Omental fat pad (tissue), 4 donors: ENCODE measurements around the gene IGSF21. TPM values are rescaled to one million over a fixed set of nuclear protein-coding genes. Genes with fewer than 3 reads are reported as not detected.

Source experiments
- ATAC-seq: fragments of 150-250 bp; one replicate; pipeline ENCODE4 v1.9.1; 2016; ENCODE audit warnings: mild to moderate bottlenecking, moderate library complexity; ENCODE audit not compliant: low FRiP score
- DNase-seq: peaks from one replicate; pipeline ENCODE4 v3.0.0-alpha.2; 2019; ENCODE audit warnings: low spot score
- total RNA-seq, 4 donors: library from RNA; depleted of rRNA; stranded (reverse); fragments of >200 nt; gene quantifications; one replicate each; pipeline ENCODE4 v1.1.0, GENCODE V29; 2016
- TF ChIP-seq, protein P1 (sequence below), 3 donors: fragments of 450-650 bp; IDR thresholded peaks; one replicate each; pipeline ENCODE4 v1.5.1; 2016 to 2017; ENCODE audit warnings: antibody characterized with exemption in 3 of 3, mild to moderate bottlenecking in 3 of 3, moderate library complexity in 2 of 3

Gene IGSF21
- total RNA-seq, 4 donors from 2014 or later: 0.56 to 7.8 (median 7.4) TPM; not detected in 1

DNA sequence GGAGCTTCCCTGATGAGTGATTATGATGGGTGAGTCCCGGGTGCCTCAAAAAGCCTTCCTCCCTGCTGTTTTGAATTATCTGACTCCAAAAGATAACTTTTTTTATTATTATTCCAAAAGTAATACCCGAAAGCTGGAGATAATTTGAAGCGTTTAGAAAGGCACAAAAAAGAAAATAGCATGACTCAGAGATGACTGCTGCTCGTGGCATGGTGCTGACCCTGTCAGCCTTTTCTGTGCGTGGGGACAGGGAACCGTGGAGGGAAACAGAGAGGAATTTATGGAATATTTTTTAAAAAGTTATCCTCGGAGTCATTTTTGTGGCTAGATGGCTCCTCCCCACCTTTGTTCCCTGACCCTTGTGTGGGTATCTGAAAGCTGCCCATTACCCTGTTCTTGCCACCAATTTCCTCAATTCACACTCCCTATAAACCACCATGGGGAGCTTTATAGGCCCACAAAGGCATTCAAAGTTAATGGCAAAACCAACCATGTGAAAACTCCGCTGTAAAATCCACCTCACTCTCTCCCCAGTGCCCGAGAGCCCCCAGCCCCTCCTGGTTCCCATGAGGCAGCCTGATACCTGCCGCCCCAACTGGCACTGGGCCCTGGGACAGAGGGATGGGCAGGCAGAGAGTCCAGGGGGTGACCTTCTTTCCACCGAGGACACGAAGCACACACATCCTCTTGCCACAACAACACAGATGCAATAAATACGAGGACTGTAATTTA, 37.5 kb downstream of the IGSF21 start:
- ATAC-seq (no peak), DNase-seq (no peak)
- TF ChIP-seq, protein P1, sequence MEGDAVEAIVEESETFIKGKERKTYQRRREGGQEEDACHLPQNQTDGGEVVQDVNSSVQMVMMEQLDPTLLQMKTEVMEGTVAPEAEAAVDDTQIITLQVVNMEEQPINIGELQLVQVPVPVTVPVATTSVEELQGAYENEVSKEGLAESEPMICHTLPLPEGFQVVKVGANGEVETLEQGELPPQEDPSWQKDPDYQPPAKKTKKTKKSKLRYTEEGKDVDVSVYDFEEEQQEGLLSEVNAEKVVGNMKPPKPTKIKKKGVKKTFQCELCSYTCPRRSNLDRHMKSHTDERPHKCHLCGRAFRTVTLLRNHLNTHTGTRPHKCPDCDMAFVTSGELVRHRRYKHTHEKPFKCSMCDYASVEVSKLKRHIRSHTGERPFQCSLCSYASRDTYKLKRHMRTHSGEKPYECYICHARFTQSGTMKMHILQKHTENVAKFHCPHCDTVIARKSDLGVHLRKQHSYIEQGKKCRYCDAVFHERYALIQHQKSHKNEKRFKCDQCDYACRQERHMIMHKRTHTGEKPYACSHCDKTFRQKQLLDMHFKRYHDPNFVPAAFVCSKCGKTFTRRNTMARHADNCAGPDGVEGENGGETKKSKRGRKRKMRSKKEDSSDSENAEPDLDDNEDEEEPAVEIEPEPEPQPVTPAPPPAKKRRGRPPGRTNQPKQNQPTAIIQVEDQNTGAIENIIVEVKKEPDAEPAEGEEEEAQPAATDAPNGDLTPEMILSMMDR (IDR thresholded peaks at IDR 0.05): no peak

DNA sequence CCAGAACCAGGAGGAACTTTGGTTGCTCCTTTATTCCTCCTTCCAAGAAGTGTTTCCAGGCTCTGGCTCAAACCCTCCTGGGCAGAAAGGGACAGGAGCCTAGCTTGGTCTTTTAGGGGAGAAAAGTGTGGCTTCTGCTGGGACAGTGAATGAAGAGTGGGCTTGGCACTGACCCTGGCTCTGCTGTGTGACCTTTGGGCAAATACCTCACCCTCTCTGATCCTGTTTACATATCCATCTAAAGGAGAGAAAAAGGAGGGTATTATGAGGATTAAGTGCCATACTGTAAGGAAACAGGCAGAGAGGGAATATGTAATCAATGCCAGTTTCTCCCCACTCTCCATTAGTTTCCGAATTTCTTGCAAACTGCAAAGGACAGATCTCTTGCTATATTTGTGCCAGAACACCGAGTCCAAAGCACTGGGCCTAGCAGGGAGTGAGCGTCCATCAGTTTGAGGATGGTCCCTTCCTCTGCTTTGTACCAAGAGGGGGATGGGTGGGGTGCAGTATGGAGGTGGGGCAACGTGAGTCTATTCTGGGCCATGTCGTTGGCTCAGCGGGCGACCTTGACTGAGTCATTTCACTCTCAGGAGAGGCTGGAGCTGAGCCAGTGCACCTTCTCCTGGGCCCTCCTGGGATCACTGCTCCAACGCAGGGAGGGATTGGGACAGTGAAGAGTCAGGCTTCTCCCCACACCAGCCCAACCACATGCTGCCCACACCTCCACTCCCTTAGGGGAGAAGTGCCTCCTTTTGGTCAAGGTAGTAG, 38.4 kb downstream of the IGSF21 start:
- DNase-seq (no peak), ATAC-seq (no peak)
- TF ChIP-seq, protein P1 (IDR thresholded peaks at IDR 0.05): no peak

DNA sequence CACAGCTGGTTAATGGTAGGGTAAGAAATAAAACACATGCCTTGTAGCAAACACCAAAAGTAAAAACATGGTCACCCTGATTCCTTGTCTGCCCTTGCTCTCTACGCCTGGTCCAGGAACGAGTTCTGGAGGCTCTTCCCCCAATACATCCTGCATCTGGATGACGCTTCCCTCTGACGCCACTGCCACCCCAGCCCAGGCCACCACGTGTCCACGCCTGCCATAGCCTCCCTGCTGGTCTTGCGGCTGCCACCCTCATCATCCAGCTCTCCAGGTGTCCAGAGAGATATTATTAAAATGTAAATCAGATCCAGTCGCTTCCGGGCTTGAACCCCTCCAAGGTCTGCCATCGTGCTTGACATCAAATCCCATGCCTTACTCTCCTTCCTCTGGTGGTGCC, 39.3 kb downstream of the IGSF21 start:
- TF ChIP-seq, protein P1 (IDR thresholded peaks at IDR 0.05): no peak
- no peak for ATAC-seq
- DNase-seq: no peak

DNA sequence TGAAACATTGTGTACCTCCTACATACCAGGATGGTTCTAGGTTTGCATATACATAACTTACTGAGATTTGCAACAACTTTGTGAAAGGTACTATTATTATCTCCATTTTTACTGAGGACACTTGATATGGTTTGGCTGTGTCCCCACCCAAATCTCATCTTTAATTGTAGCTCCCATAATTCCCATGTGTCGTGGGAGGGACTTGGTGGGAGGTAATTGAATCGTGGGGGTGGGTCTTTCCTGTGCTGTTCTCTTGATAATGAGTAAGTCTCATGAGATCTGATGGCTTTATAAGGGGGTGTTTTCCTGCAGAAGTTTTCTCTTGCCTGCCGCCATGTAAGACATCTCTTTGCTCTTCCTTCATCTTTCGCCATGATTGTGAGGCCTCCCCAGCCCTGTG, 40.1 kb downstream of the IGSF21 start:
- TF ChIP-seq, protein P1 (IDR thresholded peaks at IDR 0.05): no peak
- DNase-seq: no peak
- ATAC-seq: no peak

DNA sequence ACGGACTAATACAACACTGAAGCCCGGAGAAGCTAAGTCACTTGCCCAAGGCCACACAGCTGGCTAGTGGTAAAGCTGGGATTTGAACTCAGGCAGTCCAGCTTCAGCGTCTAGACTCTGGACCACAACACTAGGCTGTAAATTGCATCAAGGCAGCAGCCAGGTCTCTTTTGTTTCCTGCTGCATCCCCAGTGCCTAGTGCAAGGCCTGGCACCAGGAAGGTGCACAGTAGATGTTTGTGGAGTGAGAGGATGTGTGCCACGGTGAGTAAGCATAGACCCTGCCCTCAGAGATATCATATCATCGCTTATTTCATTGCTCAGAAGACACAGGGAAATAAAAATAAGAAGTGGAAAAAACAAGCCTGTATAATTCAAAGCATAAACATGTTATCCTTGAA, 40.9 kb downstream of the IGSF21 start:
- TF ChIP-seq, protein P1 (IDR thresholded peaks at IDR 0.05): no peak
- ATAC-seq (no peak), DNase-seq (no peak)

DNA sequence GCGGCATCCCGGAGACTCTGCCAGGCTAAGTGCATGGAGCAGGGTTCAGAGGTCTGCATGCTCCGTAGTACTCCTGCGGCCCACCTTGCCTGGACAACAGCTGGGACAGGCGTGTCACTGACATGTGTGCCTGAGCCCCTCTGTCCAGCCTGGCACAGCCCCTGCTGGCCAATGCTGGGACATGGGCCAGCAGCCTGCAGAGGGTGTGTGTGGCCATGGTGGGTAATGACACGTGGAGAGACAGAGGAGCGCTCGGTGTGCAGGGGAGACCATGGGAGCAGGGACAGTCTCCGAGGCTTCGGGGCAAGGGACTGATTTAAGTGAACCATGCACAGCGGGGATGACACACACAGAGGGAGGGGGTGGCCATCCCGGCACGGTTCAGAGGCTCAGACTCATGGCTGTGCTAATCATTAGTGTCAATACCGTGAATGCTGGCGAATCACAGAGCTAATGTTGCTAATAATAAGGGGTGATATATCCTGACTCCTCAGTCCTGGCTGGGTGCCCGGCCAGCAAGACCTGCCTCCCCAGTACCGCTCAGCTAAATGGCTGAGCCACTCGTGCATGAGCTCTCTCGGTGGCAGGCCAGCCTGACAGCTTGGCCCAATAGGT, 41.5 kb downstream of the IGSF21 start:
- no peak for ATAC-seq

More for the DNA sequence above, 41.5 kb downstream of the IGSF21 start:
- no peak for DNase-seq
- TF ChIP-seq, protein P1 (IDR thresholded peaks at IDR 0.05): no peak
